Caco-2 (cell line): ENCODE results near the gene GTF3C1. TPM values are rescaled to one million over a fixed set of nuclear protein-coding genes. Genes with fewer than 3 reads are reported as not detected.

Source experiments
- BruUV-seq: library from RNA; stranded (reverse); fragments of 400-500 nt; replicated peaks from 2 replicates; lab custom pipeline; 2021; lab: Mats Ljungman, UMichigan
- CTCF ChIA-PET: fragments of 300-600 bp; sonication (Branson Sonifier 250); formaldehyde crosslinking; loops from one replicate; lab custom pipeline; 2022; ENCODE audit warnings: antibody characterized with exemption; lab: Charles Lee
- POLR2A ChIA-PET: fragments of 300-600 bp; sonication (Branson Sonifier 250); formaldehyde crosslinking; loops from one replicate; lab custom pipeline; 2022; ENCODE audit warnings: antibody characterized with exemption; lab: Charles Lee
- DNase-seq, 2 experiments: peaks; one replicate each; pipeline versions ENCODE4 v3.0.0 to v3.0.0-alpha.2; 2020 to 2022
- H3K27me3 ChIP-seq: replicated peaks from 2 replicates; pipeline ENCODE4 v1.6.0; 2011; ENCODE audit warnings: low read length; ENCODE audit not compliant: control insufficient read depth, insufficient read depth
- H3K36me3 ChIP-seq: 2 replicates; pipeline ENCODE4 v1.5.1; 2011; ENCODE audit warnings: low read length; ENCODE audit not compliant: control insufficient read depth, insufficient read depth
- H3K4me1 ChIP-seq: fragments of 250-450 bp; sonication (Bioruptor Pico); 2 replicates; pipeline ENCODE4 v1.5.1; 2020; ENCODE audit warnings: mild to moderate bottlenecking
- H3K4me3 ChIP-seq: 2 replicates; pipeline ENCODE4 v1.5.1; 2011; ENCODE audit warnings: low read depth, mild to moderate bottlenecking, control low read depth, low read length
- H3K9me3 ChIP-seq: fragments of 250-450 bp; sonication (Bioruptor Pico); 2 replicates; pipeline ENCODE4 v1.5.1; 2020; ENCODE audit warnings: mild to moderate bottlenecking, moderate library complexity
- H3K27ac Mint-ChIP-seq: one replicate; pipeline ENCODE4 v1.8.0; 2022; ENCODE audit warnings: mixed read lengths; ENCODE audit not compliant: unreplicated experiment
- H3K27me3 Mint-ChIP-seq: one replicate; pipeline ENCODE4 v1.8.0; 2022; ENCODE audit warnings: mixed read lengths; ENCODE audit not compliant: insufficient read depth, unreplicated experiment
- H3K36me3 Mint-ChIP-seq: one replicate; pipeline ENCODE4 v1.8.0; 2022; ENCODE audit warnings: mild to moderate bottlenecking, mixed read lengths; ENCODE audit not compliant: insufficient read depth, unreplicated experiment
- H3K4me1 Mint-ChIP-seq: one replicate; pipeline ENCODE4 v1.8.0; 2022; ENCODE audit warnings: low read depth, mixed read lengths; ENCODE audit not compliant: unreplicated experiment
- H3K4me3 Mint-ChIP-seq: one replicate; pipeline ENCODE4 v1.8.0; 2022; ENCODE audit warnings: mild to moderate bottlenecking, moderate library complexity, mixed read lengths; ENCODE audit not compliant: unreplicated experiment
- H3K9me3 Mint-ChIP-seq: one replicate; pipeline ENCODE4 v1.8.0; 2022; ENCODE audit warnings: mixed read lengths; ENCODE audit not compliant: unreplicated experiment
- intact Hi-C: fragments of 100-400 bp; cut with micrococcal nuclease; formaldehyde crosslinking; loops from one replicate; pipeline ENCODE4 v1.10.0; 2022; ENCODE audit not compliant: unreplicated experiment
- total RNA-seq: library from RNA; stranded (reverse); gene quantifications from 2 replicates; pipeline ENCODE4 v1.2.3, GENCODE V29; 2022
- TF ChIP-seq, protein P1 (sequence below), 2 experiments: fragments of 200-600 bp in 1 of 2; IDR thresholded peaks; 1 replicate in 1 of 2; 2 replicates in 1 of 2; pipeline versions ENCODE4 v1.5.1 to v1.8.0; 2011 to 2022; ENCODE audit warnings: antibody characterized with exemption in 1 of 2, control low read depth in 1 of 2, inconsistent platforms in 1 of 2, low read depth in 1 of 2, low read length in 1 of 2, mild to moderate bottlenecking in 1 of 2, moderate library complexity in 1 of 2; ENCODE audit not compliant: insufficient read depth in 1 of 2, severe bottlenecking in 1 of 2, unreplicated experiment in 1 of 2

Gene GTF3C1
- total RNA-seq, 1 experiment from 2014 or later, result 67.7 TPM

DNA sequence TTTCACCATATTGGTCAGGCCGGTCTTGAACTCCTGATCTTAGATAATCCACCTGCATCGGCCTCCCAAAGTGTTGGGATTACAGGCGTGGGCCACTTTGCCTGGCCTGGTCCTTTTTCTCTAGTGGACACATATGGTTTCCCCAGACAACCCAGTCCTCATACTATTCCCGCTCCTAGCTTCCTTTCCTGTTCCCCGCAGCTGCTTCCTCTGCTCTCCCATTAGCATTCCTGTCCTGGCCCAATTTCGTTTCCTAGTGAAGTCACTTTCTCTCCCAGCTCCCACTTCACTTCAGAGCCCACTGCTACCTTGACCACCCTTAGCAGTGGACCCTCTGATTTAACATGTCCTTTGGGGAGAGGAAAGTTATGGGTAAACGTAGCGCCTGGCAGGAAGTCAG lies 11.5 kb upstream of the GTF3C1 start:
- no peaks in the 10 kb centered on the region for H3K27me3 Mint-ChIP-seq
- no TSS peak for BruUV-seq
- intact Hi-C loops, result no loop called here
- H3K9me3 Mint-ChIP-seq, result no peaks in the 10 kb centered on the region
- H3K9me3 ChIP-seq, result no peaks in the 10 kb centered on the region
- H3K36me3 ChIP-seq, result no peaks in the 10 kb centered on the region
- H3K4me3 ChIP-seq, result no peak overlapping the region
- CTCF ChIA-PET, result no interaction called here
- no peaks in the 10 kb centered on the region for H3K27me3 ChIP-seq
- no peak overlapping the region for H3K27ac Mint-ChIP-seq
- DNase-seq, result no peak
- no peaks in the 10 kb centered on the region for H3K36me3 Mint-ChIP-seq
- TF ChIP-seq, protein P1, sequence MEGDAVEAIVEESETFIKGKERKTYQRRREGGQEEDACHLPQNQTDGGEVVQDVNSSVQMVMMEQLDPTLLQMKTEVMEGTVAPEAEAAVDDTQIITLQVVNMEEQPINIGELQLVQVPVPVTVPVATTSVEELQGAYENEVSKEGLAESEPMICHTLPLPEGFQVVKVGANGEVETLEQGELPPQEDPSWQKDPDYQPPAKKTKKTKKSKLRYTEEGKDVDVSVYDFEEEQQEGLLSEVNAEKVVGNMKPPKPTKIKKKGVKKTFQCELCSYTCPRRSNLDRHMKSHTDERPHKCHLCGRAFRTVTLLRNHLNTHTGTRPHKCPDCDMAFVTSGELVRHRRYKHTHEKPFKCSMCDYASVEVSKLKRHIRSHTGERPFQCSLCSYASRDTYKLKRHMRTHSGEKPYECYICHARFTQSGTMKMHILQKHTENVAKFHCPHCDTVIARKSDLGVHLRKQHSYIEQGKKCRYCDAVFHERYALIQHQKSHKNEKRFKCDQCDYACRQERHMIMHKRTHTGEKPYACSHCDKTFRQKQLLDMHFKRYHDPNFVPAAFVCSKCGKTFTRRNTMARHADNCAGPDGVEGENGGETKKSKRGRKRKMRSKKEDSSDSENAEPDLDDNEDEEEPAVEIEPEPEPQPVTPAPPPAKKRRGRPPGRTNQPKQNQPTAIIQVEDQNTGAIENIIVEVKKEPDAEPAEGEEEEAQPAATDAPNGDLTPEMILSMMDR (IDR thresholded peaks at IDR 0.05; ENCODE audit: insufficient read depth in 1 of 2, low read depth in 1 of 2, low read length in 1 of 2, severe bottlenecking in 1 of 2, unreplicated experiment in 1 of 2), result no peak
- H3K4me3 Mint-ChIP-seq, result no peak overlapping the region
- no peaks in the 10 kb centered on the region for H3K4me1 Mint-ChIP-seq
- POLR2A ChIA-PET, result interaction anchor here (1.0 kb wide), 1 partner anchor 11 kb away, joined by 3 read pairs; the partner anchor contains the start of genes GTF3C1 and KATNIP
- no peaks in the 10 kb centered on the region for H3K4me1 ChIP-seq

DNA sequence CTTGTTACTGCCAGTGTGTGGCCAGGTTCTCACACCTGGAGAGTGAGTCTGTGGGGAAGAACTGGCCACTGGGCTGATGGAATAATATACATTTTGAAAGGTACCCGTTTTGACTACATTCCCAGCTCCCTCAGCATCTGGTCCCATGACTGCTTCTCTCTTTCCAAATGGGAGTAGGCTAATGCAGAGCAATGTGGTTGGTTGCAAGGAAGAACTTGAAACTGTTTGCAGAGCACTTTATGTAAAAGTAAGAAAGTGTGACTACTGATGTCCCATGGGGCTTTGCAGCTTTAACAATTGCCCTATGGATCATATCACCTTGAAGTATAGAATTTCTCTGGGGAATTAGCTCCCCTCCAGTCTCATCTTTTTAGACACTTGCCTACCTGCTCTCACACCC lies 9.2 kb upstream of the GTF3C1 start:
- H3K4me3 Mint-ChIP-seq, result no peak overlapping the region
- ChIA-PET POLR2A (no interaction called here), CTCF (no interaction called here)

DNA sequence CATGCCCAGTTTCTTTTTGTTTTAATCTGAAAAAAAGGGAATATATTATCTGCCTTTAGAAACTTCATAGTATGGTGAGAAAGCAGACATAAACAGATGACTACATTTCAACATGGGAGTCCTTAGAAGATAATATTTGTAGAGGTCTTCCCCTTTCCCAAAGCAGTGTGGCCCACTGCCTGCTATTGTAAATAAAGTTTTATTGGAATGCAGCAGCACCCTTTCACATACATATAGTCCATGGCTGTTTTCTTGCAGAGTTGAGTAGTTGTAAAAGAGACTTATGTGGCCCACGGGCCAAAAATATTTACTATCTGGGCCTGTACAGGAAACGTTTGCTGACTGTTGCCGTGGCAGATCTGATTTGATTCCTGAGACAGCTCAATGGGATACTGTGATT lies 8.7 kb upstream of the GTF3C1 start:
- POLR2A ChIA-PET, result no interaction called here

More for the DNA sequence above, 9.2 kb upstream of the GTF3C1 start:
- no peaks in the 10 kb centered on the region for H3K4me1 Mint-ChIP-seq
- Histone ChIP-seq H3K4me1 (no peaks in the 10 kb centered on the region), H3K27me3 (no peaks in the 10 kb centered on the region), H3K36me3 (no peaks in the 10 kb centered on the region), H3K4me3 (no peak overlapping the region), H3K9me3 (no peaks in the 10 kb centered on the region)
- DNase-seq, result no peak
- no peaks in the 10 kb centered on the region for H3K9me3 Mint-ChIP-seq
- no peaks in the 10 kb centered on the region for H3K27me3 Mint-ChIP-seq
- H3K36me3 Mint-ChIP-seq, result no peaks in the 10 kb centered on the region
- intact Hi-C loops, result no loop called here
- BruUV-seq, result no TSS peak
- TF ChIP-seq, protein P1 (IDR thresholded peaks at IDR 0.05; ENCODE audit: insufficient read depth in 1 of 2, low read depth in 1 of 2, low read length in 1 of 2, severe bottlenecking in 1 of 2, unreplicated experiment in 1 of 2), result no peak
- no peak overlapping the region for H3K27ac Mint-ChIP-seq

More for the DNA sequence above, 8.7 kb upstream of the GTF3C1 start:
- Mint-ChIP-seq H3K4me1 (no peaks in the 10 kb centered on the region), H3K27ac (no peak overlapping the region), H3K27me3 (no peaks in the 10 kb centered on the region), H3K4me3 (no peak overlapping the region), H3K36me3 (no peaks in the 10 kb centered on the region), H3K9me3 (no peaks in the 10 kb centered on the region)
- Histone ChIP-seq H3K4me1 (no peaks in the 10 kb centered on the region), H3K4me3 (no peak overlapping the region), H3K36me3 (no peaks in the 10 kb centered on the region), H3K27me3 (no peaks in the 10 kb centered on the region), H3K9me3 (no peaks in the 10 kb centered on the region)
- no peak for DNase-seq
- TF ChIP-seq, protein P1 (IDR thresholded peaks at IDR 0.05; ENCODE audit: insufficient read depth in 1 of 2, low read depth in 1 of 2, low read length in 1 of 2, severe bottlenecking in 1 of 2, unreplicated experiment in 1 of 2), result no peak
- BruUV-seq, result no TSS peak
- intact Hi-C loops, result no loop called here
- CTCF ChIA-PET, result no interaction called here
